ENCODE measurements around the gene FRS2.

Gene FRS2

GRCh38 chr12:69517406-69517805 lies 47.2 kb downstream of the FRS2 start:
- TF ChIP-seq CTCF (IDR thresholded peaks at IDR 0.05; ENCODE audit: low read depth, low read length): no peak
- Histone ChIP-seq H3K27ac (no peak overlapping the region), H3K27me3 (ENCODE audit: insufficient read depth, low read depth, severe bottlenecking) (no peaks in the 10 kb centered on the region), H3K9me3 (ENCODE audit: severe bottlenecking) (no peaks in the 10 kb centered on the region), H3K36me3 (no peaks in the 10 kb centered on the region), H3K4me3 (ENCODE audit: low read depth, low read length) (no peak overlapping the region)
- DNase-seq: no peak

- no peak overlapping the region for H3K4me3 ChIP-seq (ENCODE audit: low read depth, low read length)
- no peak for DNase-seq
- H3K36me3 ChIP-seq: no peaks in the 10 kb centered on the region
- no peak overlapping the region for H3K27ac ChIP-seq
- no peaks in the 10 kb centered on the region for H3K27me3 ChIP-seq (ENCODE audit: insufficient read depth, low read depth, severe bottlenecking)
- no peaks in the 10 kb centered on the region for H3K9me3 ChIP-seq (ENCODE audit: severe bottlenecking)
- no peak for TF ChIP-seq CTCF (IDR thresholded peaks at IDR 0.05; ENCODE audit: low read depth, low read length)
Observed at GRCh38 chr12:69519871-69520270, 49.7 kb downstream of the FRS2 start.

GRCh38 chr12:69523433-69524330 lies 53.5 kb downstream of the FRS2 start:
- Histone ChIP-seq H3K4me3 (ENCODE audit: low read depth, low read length) (no peak overlapping the region), H3K27ac (no peak overlapping the region), H3K9me3 (ENCODE audit: severe bottlenecking) (no peaks in the 10 kb centered on the region), H3K36me3 (no peaks in the 10 kb centered on the region), H3K27me3 (ENCODE audit: insufficient read depth, low read depth, severe bottlenecking) (no peaks in the 10 kb centered on the region)
- DNase-seq: no peak
- no peak for TF ChIP-seq CTCF (IDR thresholded peaks at IDR 0.05; ENCODE audit: low read depth, low read length)

- Histone ChIP-seq H3K9me3 (ENCODE audit: severe bottlenecking) (no peaks in the 10 kb centered on the region), H3K36me3 (no peaks in the 10 kb centered on the region), H3K4me3 (ENCODE audit: low read depth, low read length) (no peak overlapping the region), H3K27ac (no peak overlapping the region), H3K27me3 (ENCODE audit: insufficient read depth, low read depth, severe bottlenecking) (no peaks in the 10 kb centered on the region)
- DNase-seq: no peak
- TF ChIP-seq CTCF (IDR thresholded peaks at IDR 0.05; ENCODE audit: low read depth, low read length): no peak
Observed at GRCh38 chr12:69524331-69524630, 54.1 kb downstream of the FRS2 start.

- TF ChIP-seq CTCF (IDR thresholded peaks at IDR 0.05; ENCODE audit: low read depth, low read length): no peak
- no peaks in the 10 kb centered on the region for H3K36me3 ChIP-seq
- H3K4me3 ChIP-seq (ENCODE audit: low read depth, low read length): no peak overlapping the region
- no peak for DNase-seq
- H3K27ac ChIP-seq: no peak overlapping the region
- H3K9me3 ChIP-seq (ENCODE audit: severe bottlenecking): no peaks in the 10 kb centered on the region
- no peaks in the 10 kb centered on the region for H3K27me3 ChIP-seq (ENCODE audit: insufficient read depth, low read depth, severe bottlenecking)
Observed at GRCh38 chr12:69524755-69525469, 54.7 kb downstream of the FRS2 start.
